GDM1 (cell line): Measurements from ENCODE around the gene SLC26A5.
"Not testable (repeated sequence)": the region's sequence is repeated elsewhere in the genome, so short reads cannot be mapped to it uniquely, and the experiment has no call there.

Experiments used
- DNase-seq: peaks from one replicate; lab custom pipeline; 2025; lab: John Stamatoyannopoulos, UW

SLC26A5 gene

GRCh38 chr7:103405789-103406613, 40.0 kb downstream of the SLC26A5 start:
- not testable (repeated sequence) for DNase-seq

GRCh38 chr7:103399687-103400086, 46.3 kb downstream of the SLC26A5 start:
- not testable (repeated sequence) for DNase-seq

GRCh38 chr7:103398483-103399127, 47.4 kb downstream of the SLC26A5 start:
- no peak for DNase-seq

- no peak for DNase-seq
Measured at GRCh38 chr7:103396471-103396870, 49.5 kb downstream of the SLC26A5 start.

GRCh38 chr7:103395071-103395470, 50.9 kb downstream of the SLC26A5 start:
- no peak for DNase-seq

- DNase-seq = no peak
Measured at GRCh38 chr7:103394566-103394965, 51.4 kb downstream of the SLC26A5 start.

GRCh38 chr7:103391976-103392375, 54.0 kb downstream of the SLC26A5 start:
- no peak for DNase-seq

GRCh38 chr7:103391150-103391549, 54.9 kb downstream of the SLC26A5 start:
- DNase-seq = no peak

- DNase-seq = no peak
Measured at GRCh38 chr7:103389263-103389662, 56.7 kb downstream of the SLC26A5 start.

- DNase-seq = no peak
Measured at GRCh38 chr7:103388469-103389140, 57.4 kb downstream of the SLC26A5 start.

- no peak for DNase-seq
Measured at GRCh38 chr7:103387242-103387641, 58.8 kb downstream of the SLC26A5 start.

- DNase-seq = no peak
Measured at GRCh38 chr7:103382032-103382402, 64.0 kb downstream of the SLC26A5 start.

- DNase-seq = no peak
Measured at GRCh38 chr7:103381280-103382031, 64.6 kb downstream of the SLC26A5 start.

GRCh38 chr7:103380395-103381191, 65.4 kb downstream of the SLC26A5 start:
- no peak for DNase-seq

GRCh38 chr7:103379270-103379975, 66.6 kb downstream of the SLC26A5 start:
- no peak for DNase-seq

GRCh38 chr7:103373866-103374643, 72.0 kb downstream of the SLC26A5 start:
- DNase-seq = no peak

GRCh38 chr7:103369432-103369831, 76.6 kb downstream of the SLC26A5 start:
- DNase-seq = no peak

GRCh38 chr7:103349805-103350204, 96.2 kb downstream of the SLC26A5 start:
- DNase-seq = no peak

GRCh38 chr7:103348959-103349358, 97.0 kb downstream of the SLC26A5 start:
- DNase-seq = no peak

GRCh38 chr7:103348452-103348851, 97.6 kb downstream of the SLC26A5 start:
- DNase-seq = no peak
